Measurements from ENCODE around the gene CLTB.

CLTB gene

GRCh38 chr5:176352116-176352878 lies 64.0 kb downstream of the CLTB start:
- DNase-seq (ENCODE audit: extremely low read depth, low read depth), result no peak
- no peak overlapping the region for H3K4me3 ChIP-seq (replicated peaks; ENCODE audit: low read depth, low read length)
- no peak for TF ChIP-seq CTCF (IDR thresholded peaks at IDR 0.05; ENCODE audit: low read depth, low read length, missing control alignments)

- no peak overlapping the region for H3K4me3 ChIP-seq (replicated peaks; ENCODE audit: low read depth, low read length)
- TF ChIP-seq CTCF (IDR thresholded peaks at IDR 0.05; ENCODE audit: low read depth, low read length, missing control alignments), result no peak
- DNase-seq (ENCODE audit: extremely low read depth, low read depth), result no peak
These were observed 65.9 kb downstream of the CLTB start for GRCh38 chr5:176350416-176350815.

- no peak for TF ChIP-seq CTCF (IDR thresholded peaks at IDR 0.05; ENCODE audit: low read depth, low read length, missing control alignments)
- DNase-seq (ENCODE audit: extremely low read depth, low read depth), result no peak
These were observed 73.4 kb downstream of the CLTB start for GRCh38 chr5:176342766-176343458.

More at GRCh38 chr5:176342766-176343458, 73.4 kb downstream of the CLTB start:
- no peak overlapping the region for H3K4me3 ChIP-seq (replicated peaks; ENCODE audit: low read depth, low read length)

Measured in HFF-Myc (cell line).